Thyroid gland (tissue), 4 donors: Measurements from ENCODE around the gene CDK5.

Source experiments
- POLR2A ChIP-seq, 2 donors: fragments of 450-650 bp; IDR thresholded peaks; one replicate each; pipeline ENCODE4 v1.6.1; 2017; ENCODE audit warnings: antibody characterized with exemption in 2 of 2, mild to moderate bottlenecking in 2 of 2, moderate library complexity in 1 of 2
- TF ChIP-seq, protein P1 (sequence below), 6 experiments: fragments of 200-600 bp in 3 of 6; fragments of 450-650 bp in 3 of 6; sonication (generic) in 3 of 6; IDR thresholded peaks; one replicate each; pipeline ENCODE4 v1.5.1; 2016 to 2019; ENCODE audit warnings: antibody characterized with exemption in 6 of 6, mild to moderate bottlenecking in 2 of 6, inconsistent platforms in 1 of 6, moderate library complexity in 1 of 6

DNA sequence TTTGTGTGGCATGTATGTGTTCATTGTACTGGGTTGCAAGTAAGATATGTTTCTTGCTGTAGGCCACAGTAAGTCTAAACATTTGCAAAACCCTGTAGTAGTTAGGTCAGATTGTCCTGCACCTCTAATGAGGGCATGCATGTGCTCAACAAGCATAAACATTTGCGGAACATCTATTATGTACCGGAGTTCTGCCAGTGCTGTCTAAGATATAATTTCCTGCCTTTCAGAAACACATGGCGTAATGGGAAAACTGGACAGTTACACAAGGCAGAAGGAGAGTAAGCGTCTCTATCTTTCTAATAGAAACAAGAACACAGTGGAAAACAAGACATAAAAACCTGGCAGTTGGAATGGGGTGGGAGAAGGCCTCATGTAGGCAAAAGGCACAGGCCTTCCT, 26.7 kb downstream of the CDK5 start:
- TF ChIP-seq, protein P1, sequence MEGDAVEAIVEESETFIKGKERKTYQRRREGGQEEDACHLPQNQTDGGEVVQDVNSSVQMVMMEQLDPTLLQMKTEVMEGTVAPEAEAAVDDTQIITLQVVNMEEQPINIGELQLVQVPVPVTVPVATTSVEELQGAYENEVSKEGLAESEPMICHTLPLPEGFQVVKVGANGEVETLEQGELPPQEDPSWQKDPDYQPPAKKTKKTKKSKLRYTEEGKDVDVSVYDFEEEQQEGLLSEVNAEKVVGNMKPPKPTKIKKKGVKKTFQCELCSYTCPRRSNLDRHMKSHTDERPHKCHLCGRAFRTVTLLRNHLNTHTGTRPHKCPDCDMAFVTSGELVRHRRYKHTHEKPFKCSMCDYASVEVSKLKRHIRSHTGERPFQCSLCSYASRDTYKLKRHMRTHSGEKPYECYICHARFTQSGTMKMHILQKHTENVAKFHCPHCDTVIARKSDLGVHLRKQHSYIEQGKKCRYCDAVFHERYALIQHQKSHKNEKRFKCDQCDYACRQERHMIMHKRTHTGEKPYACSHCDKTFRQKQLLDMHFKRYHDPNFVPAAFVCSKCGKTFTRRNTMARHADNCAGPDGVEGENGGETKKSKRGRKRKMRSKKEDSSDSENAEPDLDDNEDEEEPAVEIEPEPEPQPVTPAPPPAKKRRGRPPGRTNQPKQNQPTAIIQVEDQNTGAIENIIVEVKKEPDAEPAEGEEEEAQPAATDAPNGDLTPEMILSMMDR (IDR thresholded peaks at IDR 0.05) = no peak
- TF ChIP-seq POLR2A (IDR thresholded peaks at IDR 0.05) = no peak
